Measurements from ENCODE around the gene THRAP3.
A peak's percentile ranks its signal among the peaks of the same experiment; 100 is the strongest.

Gene THRAP3

DNA sequence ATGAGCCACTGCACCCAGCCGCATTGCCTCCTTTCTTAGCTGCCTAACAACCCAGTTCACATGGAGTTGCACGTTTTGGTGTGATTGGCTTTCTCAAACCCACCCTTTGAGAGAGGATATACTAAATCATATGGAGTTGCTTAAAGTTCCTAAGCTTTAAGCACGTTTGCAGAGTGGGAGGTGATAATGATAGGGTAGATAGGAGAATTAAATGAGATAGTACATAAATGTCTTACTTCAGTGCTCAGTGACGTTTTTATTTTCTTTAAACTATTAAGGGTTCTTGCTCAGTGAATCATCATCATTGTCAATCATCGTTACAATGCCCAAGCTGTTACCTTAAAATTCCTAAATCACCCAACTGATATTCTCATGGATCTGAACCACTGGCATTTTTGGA, 79.0 kb downstream of the THRAP3 start:
- DNase-seq, result no peak

GRCh38 chr1:36303650-36304360, 79.6 kb downstream of the THRAP3 start:
- no peak for DNase-seq

- no peak for DNase-seq
Observed at GRCh38 chr1:36304521-36304920, 80.3 kb downstream of the THRAP3 start.

DNA sequence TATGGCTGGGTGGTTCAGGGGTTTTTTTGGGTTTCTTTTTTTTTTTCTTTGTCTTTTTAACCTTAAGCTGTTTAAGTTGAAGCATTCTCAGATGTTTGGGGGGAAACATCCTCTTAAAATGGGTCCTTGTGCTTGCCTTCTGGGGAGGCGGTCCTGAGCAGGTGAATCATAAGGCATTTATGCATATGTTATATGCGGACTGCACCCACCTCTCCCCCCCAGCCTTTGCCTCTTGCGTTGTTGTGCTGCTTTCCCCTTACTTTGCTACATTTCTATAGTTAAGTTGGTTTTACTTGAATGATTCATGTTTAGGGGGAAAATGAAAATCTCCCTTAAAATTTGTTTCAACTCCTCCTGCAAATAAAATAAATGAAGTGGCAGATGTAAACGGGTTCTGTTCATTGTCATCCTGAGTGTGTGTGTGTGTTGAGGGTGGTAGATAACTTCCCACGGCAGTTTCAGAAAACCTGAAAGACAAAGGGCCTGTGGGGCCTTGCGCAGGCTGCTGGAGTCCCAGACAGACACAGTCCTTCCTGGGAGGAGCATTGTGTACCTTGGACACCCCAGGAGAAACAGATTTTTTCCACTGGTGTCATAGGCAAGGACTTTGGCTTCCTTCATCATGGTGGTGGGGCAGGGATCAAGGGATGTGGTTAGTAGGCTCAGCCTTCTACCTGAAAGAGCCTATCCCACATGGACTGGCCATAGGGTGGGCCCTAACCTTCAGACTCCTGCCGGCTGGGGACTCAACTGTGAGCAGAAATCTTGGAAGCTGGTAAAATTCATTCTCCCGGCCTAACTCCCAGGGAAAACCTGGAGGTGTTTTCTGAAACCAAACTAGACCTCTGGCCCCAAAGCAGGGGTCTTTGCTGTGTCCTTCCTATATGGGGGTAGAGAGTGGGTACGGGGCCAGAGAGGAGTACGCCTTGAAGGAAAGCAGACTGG, 81.0 kb downstream of the THRAP3 start:
- no peak for DNase-seq

GRCh38 chr1:36305915-36306209, 81.6 kb downstream of the THRAP3 start:
- no peak for DNase-seq

GRCh38 chr1:36306210-36306901, 82.1 kb downstream of the THRAP3 start, which contains the start of gene SH3D21:
Gene SH3D21, plus strand, starts transcription at chr1:36306368. Its CDS starts 53 bp downstream, at chr1:36306421.
- DNase-seq, result peak; percentile 57

DNA sequence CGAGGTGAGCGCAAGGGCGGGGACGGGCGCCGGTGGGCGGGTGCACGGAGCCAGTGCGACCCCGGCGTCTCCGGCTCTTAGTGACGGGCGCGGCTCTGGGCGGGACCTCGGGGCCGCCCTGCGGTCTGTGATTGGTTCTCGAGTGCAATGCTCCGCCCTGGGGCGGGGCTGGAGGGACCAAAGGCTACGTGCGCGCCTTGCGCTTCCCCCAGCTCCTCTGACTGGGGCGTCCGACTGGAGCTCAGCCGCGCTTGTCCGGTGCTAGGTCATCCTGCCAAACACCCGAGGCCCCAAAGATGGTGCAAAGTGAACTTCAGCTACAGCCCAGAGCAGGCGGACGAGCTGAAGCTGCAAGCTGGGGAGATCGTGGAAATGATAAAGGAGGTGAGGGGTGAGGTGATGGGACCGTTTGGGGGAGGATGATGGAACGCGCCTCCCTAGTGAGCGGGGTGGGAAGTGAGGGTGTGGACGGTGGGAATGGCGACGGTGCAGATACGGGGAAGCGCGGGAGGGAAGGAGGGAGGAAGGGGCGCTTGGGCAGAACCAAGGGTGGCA, 82.7 kb downstream of the THRAP3 start:
- peak; percentile 91 for DNase-seq

DNA sequence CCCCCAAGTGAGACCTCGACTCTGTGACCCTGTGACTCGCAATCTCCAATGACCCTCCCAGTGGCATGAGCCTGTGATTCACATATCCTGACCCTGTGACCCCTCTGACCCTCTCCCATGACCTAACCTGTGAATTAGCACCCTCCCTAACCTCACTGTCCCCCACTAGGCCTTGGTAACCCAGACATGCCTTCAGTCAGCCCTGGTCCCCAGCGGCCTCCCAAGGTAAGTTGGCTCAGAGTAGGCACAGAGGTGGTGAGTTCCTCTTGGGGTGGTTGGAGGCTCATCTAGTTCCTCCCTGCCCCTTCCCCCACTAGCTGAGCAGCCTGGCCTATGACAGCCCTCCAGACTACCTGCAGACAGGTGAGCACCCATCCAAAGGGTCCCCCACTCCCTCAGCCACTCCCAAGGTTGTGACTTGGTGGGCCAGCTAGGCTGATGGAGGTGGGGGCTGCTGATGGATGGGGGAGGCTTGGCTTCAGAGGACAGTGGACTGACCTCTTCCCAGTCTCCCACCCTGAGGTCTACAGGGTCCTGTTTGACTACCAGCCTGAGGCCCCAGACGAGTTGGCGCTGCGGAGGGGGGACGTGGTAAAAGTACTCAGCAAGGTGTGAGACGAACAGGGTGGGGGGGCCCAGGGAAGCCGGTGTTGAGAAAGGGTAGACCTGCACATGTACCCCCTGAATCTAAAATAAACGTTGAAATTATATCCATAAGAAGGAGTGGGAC, 83.5 kb downstream of the THRAP3 start:
- DNase-seq, result no peak

DNA sequence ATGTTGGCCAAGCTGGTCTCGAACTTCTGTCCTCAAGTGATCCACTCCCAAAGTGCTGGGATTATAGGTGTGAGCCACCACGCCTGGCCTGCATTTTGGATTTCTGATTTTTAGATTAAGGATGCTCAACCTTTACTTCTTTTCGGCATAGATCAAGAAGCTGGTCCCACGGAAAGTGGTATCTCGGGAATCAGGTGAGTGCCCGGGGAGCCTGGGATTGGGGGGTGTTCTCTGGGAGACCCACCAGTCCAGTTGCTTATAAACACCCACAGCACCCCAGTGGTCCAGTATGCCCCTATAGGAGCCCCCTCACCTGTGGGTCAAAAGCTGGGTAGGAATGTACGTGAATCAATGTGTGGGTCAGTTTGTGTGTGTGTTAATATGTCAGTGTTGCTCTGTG, 85.2 kb downstream of the THRAP3 start:
- no peak for DNase-seq

DNA sequence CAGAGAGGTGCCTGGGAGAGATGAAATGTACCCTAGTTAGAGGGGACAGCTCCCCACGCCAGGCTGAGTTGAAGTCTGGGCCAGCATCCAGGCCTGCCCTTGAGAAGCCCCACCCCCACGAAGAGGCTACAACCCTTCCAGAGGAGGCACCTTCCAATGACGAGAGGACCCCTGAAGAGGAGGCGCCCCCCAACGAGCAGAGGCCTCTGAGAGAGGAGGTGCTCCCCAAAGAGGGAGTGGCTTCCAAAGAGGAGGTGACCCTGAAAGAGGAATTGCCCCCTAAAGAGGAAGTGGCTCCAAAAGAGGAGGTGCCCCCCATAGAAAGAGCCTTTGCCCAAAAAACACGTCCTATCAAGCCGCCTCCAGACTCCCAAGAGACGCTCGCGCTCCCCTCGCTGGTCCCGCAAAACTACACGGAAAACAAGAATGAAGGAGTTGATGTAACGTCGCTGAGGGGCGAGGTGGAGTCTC, 96.1 kb downstream of the THRAP3 start:
- DNase-seq, result no peak

DNA sequence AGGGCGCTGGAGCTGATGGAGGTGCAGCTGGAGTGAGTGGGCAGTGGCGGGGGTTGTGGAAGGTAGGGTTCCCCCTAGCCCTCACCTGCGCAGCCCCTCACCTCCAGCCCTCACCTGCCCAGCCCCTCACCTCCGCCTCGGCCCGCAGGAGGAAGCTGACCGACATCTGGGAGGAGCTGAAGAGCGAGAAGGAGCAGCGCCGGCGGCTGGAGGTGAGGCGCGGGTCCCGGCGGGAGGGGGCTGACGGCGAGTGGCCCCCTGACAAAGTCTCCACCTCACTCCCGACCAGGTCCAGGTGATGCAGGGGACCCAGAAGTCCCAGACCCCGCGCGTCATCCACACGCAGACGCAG, 96.5 kb downstream of the THRAP3 start:
- no peak for DNase-seq

DNA sequence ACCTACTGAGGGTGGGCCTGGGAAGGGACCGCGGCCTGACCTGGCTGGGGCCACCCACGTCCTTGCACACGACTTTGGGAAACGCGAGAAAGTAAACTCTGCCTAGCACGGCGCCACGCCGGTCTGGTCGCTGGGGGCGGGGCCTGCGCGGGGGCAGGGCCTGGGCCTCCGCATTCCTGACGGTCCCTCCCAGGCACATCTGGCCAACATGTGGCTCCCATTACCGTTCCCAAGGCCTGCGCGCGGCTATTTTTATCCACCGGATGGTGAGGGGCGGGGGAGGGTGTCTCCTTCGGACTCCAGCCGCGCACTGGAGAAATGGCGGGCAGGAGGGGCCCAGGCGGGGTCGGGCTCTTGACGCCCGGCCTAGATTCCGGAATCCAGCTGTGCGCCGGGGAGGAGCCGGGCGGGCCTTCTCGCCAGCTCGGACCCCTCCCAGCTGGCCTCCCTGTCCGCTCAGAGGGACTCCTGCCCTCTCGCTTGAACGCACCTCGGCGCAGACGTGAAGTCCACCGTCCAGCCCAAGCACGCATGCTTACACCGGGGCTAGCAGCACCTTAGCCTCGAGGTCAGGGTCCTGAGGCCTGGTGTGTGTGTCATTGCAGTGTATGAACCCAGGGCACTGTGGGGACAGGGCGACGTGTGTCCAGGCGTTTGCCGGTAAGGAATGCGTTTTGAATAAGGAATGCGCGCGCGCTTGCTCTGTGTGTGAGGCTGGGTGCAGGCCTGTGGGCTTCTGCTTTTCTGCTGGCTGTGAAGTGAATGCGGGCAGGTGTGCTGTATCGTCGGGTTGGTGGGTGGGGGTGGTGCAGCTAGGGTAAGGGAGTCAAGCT, 97.1 kb downstream of the THRAP3 start:
- DNase-seq, result no peak

- DNase-seq, result no peak
Observed at GRCh38 chr1:36322041-36322785, 98.0 kb downstream of the THRAP3 start.

- DNase-seq, result peak; percentile 18
Observed at GRCh38 chr1:36322786-36323635, 98.8 kb downstream of the THRAP3 start.

DNA sequence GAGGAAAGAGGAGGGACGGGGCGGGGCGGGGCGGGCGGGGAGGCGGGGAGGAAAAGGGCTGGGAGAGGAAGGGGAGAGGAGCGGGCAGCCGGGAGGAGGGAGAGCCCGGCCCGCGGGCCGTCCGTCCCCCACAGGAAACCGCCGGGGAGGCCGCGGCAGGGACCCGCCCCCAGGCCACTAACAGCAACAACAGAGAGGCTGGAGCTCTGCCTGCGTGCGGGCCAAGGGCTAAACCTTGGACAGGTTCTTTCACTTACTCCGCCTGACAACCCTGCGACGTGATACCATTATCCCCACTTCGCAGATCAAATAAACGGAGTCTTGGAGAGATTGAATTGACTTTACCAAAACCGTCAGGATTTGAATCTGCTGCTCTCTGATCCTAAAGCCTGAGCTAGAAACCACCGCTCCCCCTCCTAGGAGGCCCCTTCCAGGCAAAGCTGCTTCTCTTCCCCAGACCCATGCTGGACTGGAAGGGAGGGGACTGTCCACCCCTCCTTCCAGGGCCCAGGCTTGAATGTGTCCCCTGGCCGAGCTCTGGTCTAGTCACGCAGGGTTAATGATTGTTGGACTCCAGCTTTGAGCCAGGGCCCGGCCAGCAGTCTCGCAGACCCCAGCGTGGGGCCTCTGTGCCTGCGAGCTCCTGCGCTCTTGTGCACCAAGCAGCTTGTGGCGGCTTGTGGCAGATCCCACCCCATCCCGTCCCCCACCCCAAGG, 99.6 kb downstream of the THRAP3 start, which contains the start of gene EVA1B:
EVA1B (minus strand) TSS at position 10 of the 717 bp plus-strand sequence. CDS start 608 bp downstream, outside the sequence.
- DNase-seq, result peak; percentile 20

DNA sequence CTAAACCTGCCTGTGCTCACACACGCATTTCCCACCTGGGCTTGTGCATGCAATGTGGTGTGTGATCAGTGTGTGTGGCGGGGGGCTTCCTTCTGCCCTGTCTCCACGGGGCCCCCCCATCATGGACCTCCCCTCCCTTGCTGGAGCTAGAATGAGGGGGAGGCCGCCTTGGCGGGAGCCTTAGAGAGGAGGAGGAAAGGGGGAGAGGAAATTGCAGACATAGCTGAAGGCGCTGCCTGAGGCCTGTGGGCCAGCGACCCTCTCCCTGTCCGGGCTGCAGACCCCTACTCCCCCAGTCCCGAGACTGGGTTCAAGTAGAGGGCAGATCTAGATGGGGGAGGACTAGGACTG, 100.1 kb downstream of the THRAP3 start:
- no peak for DNase-seq

DNA sequence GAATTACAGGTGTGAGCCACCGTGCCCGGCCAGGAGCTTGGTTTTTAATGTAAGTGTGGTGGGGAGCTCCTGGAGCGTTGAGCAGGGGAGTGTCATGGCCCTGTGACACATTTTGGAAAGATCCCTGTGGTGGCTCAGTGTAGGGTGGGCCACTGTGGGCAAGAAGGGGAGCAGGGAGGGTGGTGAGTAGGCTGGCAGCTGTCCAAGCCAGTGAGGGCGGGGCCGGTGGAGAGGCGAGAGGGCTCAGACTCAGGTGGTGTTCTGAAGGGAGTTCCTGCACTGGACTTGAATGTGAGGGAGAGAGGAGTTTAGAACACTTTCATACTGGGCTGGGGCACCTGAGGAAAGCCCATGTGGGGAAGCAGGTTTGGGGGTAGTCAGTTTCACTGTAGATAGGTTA, 102.3 kb downstream of the THRAP3 start:
- no peak for DNase-seq

DNA sequence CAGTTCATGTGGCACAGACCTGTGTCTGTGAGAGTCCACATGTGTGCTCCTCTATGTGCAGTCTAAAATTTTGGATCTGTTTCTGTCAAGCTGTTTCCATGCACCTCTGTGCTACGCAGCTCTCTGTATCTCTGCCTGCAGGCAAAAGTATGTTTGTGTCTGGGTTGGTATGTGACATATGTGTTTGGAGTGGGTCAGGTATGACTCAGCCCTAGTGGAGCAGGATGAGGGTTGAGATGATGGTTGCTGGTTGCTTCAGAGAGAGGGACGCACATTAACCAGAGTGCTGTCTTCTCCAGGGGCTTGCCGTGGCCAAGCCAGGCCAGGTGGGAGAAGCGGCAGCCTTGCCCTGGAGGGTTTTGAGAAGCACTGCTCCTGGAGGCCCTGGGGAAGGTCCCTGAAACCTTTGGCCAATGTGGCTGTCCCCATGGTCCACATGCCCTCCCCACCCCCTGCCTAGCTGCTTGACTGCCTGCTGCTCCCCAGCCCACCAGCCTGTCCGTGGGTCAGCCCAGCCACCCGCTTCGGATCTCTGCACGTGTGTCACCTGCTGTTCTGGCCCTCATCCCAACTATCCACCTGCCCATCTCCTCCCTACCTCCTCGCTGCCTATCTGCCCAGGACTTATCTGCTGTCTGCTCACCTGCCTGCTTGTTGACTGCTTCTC, 103.3 kb downstream of the THRAP3 start:
- no peak for DNase-seq

DNA sequence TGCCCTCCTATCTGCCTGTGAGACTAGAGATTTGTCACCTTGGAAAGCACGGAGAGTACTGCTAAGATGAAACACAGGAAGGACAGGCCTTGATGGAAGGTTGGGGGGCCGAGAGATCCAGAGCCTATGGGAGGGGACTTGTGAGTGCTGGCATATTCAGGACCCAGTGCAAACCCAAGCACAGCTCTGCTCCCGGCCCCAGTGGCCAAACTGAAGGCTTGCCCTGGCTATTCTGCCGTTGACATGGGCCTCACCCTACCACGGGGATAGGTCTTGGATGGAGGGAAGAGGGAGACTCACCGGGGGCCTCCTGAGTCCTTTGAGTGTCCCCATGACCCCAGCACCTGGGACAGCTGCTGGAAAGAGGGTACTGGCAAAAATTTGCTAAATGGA, 103.8 kb downstream of the THRAP3 start:
- DNase-seq, result no peak

All from activated CD4-positive, alpha-beta T cell treated with anti-CD3 and anti-CD28 coated beads, Interleukin-2, amount 50 U/mL, for 1 hour (primary cell).